ENCODE data around the gene ADGRV1. TPM values are rescaled to one million over a fixed set of nuclear protein-coding genes. Genes with fewer than 3 reads are reported as not detected.

ADGRV1 gene
- total RNA-seq, 1 donor from 2014 or later, result under 0.01 TPM

DNA sequence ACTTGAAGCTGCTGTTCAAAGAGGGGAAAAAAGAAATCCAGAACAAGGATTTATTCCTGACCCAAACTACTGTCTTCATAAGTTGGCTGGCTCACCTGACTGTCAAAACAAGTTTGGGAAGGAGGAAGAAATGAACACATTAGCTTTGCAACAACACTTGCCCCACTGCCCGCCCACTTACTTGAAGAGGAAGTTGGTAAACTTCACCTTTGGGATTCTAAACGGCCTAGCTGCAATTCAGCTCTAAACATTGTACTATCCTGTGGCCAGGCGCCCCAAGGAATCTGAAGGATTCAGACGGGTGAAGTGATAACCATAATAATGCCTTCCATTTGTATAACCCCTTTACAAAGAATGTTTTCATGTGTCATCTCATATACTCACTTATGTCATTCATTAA lies 625.1 kb downstream of the ADGRV1 start:
- no peak for DNase-seq (ENCODE audit: low read depth in 2 of 2)

- no peak for DNase-seq (ENCODE audit: low read depth in 2 of 2)
Observed at GRCh38 chr5:91186101-91186500, 627.5 kb downstream of the ADGRV1 start.

DNA sequence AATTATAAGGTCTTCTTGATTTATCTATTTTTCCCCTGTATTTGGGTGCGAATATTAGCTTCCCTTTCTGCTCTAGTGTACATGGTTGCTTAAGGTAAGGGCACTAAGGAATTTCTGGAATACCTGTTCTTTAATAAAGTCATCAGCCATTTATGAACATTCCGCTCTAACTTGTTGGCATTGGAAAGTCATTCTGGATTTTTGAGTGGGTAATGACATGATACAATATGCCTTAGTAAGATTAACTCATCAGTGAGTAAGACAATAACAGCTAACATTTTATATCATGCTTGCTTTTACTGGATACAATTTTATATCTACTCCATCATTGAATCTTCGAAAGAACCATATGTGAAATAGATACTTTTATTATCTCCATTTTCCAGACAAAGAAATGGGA lies 628.4 kb downstream of the ADGRV1 start:
- no peak for DNase-seq (ENCODE audit: low read depth in 2 of 2)

DNA sequence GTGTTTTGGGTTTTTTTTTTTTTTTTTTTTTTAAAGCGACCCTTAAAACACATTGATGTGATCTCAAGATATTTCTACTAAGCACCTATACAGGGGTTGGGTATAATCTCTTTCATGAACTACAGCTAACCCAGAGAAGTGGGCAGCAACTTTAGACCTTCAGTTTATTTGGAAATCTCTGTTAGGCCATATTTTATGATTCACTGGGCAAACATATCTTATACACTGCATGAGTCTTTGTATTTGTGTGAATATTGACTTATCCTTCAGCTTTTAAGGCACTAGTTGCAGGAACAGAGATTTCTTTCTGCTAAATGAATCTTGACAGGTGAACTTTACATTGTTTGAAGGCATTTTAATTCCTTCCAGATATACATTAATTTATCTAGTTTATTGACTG lies 630.2 kb downstream of the ADGRV1 start:
- no peak for DNase-seq (ENCODE audit: low read depth in 2 of 2)

DNA sequence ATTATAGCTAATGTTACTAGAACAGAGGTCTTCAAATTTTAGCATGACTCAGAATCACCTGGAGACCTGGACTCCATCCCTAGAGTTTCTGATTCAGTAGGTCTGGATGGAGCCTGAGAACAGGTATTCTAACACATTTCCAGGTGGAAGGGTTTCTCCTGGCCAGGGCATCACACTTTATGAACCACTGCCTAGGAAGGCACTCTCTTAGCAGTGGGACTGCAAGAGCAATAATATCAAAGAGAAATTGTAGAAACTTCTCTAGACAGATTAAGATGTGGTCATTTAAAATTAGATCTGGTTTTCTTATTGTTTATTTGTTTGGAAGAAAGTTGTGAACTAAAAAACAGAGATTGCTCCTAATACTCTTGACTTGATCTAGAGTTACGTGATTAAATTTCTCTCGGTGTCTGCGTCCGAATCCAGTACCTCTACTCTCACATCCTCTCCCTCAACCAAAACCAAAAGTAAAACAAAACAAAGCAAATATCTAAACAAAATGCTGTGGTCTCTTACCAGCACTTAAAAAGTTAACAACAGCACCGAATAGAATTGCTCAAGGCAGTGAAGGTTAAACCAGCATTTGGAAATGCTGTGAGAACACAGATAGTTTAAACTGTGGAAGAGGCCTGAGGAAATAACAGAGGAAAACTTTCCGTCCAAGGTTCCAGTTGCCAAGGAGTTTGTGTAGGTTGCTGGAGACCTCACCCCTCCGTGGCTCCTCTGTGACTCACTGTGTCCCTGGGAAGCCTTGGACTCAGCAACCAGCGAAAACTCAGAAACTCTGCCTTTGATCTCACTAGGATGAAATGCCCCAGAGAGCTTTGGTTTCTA lies 631.1 kb downstream of the ADGRV1 start:
- DNase-seq (ENCODE audit: low read depth in 2 of 2), result peak in 1 of 2 donors; percentile 95

DNA sequence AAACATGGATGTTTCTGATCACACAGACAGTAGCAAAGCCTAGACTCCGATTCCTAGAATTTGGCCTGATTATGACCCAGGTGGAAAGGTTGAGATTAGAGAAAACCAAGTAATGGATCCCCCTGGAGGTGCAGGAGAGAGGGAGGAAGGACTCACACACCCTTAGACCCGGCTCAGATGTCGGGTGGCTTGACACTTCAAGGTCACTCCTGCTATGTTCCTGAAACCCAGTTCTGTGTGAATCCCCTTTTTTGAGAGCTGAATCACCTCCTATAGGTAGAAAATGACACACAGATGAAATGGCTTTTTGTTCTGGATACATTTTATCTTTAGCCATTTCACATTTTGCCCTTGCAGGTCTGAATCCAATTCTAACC lies 631.7 kb downstream of the ADGRV1 start:
- no peak for DNase-seq (ENCODE audit: low read depth in 2 of 2)

- no peak for DNase-seq (ENCODE audit: low read depth in 2 of 2)
Observed at GRCh38 chr5:91194824-91195381, 636.3 kb downstream of the ADGRV1 start.

DNA sequence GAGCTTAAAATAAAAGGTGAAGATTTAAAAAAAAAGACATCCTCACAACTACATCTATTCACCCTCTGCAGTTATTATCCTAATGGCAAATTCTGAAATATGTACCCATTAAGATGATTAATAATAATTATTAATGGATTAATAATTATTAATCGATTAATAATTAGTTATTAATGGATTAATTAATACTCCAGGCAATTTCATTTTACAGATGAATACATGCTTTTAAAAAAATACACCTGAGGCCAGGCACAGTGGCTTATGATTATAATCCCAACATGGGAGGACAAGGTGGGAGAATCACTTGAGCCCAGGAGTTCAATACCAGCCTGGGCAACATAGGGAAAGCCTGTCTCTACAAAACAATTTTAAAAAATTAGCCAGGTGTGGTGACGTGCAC lies 642.1 kb downstream of the ADGRV1 start:
- no peak for DNase-seq (ENCODE audit: low read depth in 2 of 2)

DNA sequence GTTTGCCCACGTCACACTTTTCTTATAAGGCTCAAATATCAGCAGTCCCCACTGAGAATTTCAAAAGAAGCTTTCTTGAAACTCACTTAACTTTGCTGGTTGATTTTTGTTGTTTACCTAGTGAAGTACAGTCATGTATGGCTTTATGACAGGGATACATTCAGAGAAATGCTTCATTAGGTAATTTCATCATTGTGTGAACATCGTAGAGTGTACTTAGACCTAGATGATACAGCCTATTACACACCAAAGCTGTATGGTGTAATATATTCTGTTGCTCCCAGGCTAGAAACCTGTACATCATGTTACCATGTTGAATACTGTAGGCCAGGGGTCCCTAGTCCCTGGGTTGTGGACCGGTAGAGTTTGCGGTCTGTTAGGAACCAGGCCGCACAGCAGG lies 647.5 kb downstream of the ADGRV1 start:
- DNase-seq (ENCODE audit: low read depth in 2 of 2), result no peak

DNA sequence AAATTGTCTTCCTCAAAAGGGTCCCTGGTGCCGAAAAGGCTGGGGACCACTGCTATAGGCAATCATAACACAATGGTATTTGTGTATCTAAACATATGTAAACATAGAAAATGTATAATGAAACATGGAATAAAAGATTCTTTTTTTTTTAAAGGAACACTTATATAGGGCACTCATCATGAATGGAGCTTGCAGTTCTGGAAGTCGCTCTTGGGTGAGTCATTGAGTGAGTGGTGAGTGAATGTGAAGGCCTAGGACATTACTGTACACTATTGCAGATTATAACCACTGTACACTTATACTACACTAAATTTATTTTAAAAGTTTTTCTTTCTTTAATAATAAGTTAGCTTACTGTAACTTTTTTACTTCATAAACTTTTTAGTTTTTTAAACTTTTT lies 648.1 kb downstream of the ADGRV1 start:
- peak in 1 of 2 donors; percentile 61 for DNase-seq (ENCODE audit: low read depth in 2 of 2)

DNA sequence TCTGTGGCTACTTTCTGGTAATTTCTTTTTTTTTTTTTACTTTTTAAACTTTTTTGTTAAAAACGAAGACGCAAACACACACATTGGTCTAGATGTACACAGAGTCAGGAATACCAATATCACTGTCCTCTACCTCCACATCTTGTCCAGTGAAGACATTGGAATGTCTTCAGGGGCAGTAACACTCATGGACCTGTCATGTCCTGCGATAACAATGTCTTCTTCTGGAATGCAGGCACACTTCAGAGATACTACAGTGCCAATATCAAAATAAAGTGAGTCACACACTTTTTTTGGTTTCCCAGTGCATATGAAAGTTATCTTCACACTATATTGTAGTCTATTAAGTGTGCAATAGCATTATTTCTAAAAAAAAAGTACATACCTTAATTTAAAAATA lies 648.7 kb downstream of the ADGRV1 start:
- DNase-seq (ENCODE audit: low read depth in 2 of 2), result peak in 1 of 2 donors; percentile 14

- DNase-seq (ENCODE audit: low read depth in 2 of 2), result no peak
Observed at GRCh38 chr5:91211997-91212713, 653.6 kb downstream of the ADGRV1 start.

DNA sequence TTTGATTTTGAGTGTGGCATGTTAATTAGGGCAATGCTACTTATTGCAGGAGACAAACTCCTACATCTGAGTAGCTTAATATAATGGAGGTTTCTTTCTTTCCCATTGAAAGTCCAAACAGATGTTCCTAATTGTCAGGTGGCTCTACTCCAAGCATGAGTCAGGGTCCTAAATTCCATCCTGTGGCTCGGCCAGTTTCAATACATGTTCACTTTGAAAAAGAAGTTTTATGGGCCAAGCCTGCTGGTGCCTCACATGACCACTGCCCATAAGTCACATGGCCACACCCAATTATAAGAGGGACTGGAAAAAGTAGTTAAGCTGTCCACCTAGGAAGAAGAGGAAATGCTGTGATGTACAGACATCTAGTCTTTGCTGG lies 654.1 kb downstream of the ADGRV1 start:
- DNase-seq (ENCODE audit: low read depth in 2 of 2), result peak in 1 of 2 donors; percentile 35

Other genes starting within 250 kb of the ADGRV1 start
- gene CETN3, start 149.0 kb upstream of the ADGRV1 start, total RNA-seq, result 3.3 and 5.0 TPM in 2 replicates
- gene MBLAC2, start 84.0 kb upstream of the ADGRV1 start, total RNA-seq, result 3.3 and 4.6 TPM in 2 replicates
- 2.4 and 3.7 TPM in 2 replicates for gene POLR3G, start 83.9 kb upstream of the ADGRV1 start, total RNA-seq
- gene LYSMD3, start 29.2 kb upstream of the ADGRV1 start, total RNA-seq, result 10.7 and 12.9 TPM in 2 replicates